ENCODE results near the gene CAST.

Gene CAST

DNA sequence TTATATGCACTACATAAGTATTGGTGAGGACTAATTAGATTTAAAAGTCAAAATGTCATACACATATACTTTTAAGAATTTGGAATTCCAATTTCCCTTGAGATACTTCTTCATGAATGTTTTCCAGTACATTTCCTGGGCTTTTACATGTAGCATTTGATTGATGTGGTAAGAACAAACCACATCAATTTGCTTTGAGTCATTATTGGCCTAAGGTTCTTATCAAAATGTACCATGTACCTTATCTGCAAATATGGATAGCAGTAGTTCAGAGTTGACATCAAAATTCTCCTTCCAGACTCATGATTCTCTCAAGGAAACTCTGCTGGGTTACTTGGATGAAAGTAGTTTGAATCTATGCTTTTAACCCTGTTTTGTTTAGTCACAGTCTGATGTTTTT, 2.5 kb downstream of the CAST start:
- DNase-seq (ENCODE audit: low spot score), result no peak
- FAIRE-seq, result no peak

DNA sequence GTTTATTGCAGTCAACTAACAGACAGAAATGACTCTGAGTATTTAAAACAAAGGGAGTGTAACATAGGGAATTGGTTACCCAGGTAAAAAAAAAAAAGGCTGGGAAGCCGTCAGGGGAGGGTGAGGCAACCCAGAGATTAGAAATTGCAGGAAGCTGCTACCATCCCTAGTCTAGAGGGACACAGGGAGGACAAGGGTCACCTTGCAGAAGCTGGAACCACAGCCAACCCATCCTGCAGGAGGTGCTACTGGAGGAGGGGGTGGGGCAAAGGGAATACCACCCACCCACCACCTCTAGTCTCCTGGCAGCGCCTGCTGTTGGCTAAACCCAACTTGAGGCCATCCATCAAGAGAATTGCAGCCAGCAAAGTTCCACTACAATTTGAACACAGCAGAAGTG, 6.5 kb downstream of the CAST start:
- DNase-seq (ENCODE audit: low spot score) (no peak), FAIRE-seq (no peak)

DNA sequence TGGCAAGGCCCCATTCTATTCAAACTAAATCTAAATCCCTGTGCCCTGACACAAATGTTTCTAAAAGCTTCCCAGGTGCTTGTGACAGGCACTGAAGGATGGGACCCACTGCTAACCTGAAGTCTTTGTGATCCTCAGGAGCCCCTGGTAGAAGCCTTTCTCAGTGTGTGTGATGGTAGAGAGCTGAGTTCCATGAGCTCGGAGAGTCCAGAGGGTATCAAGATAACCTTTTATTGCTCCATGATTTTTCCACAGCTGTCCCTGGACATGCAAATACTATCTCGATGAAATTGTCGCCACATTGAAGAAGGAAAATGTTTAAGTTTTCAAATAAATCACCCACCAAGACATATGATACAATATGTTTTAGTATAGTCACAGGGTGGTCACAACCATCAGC, 7.7 kb downstream of the CAST start:
- no peak for FAIRE-seq
- DNase-seq (ENCODE audit: low spot score), result no peak

DNA sequence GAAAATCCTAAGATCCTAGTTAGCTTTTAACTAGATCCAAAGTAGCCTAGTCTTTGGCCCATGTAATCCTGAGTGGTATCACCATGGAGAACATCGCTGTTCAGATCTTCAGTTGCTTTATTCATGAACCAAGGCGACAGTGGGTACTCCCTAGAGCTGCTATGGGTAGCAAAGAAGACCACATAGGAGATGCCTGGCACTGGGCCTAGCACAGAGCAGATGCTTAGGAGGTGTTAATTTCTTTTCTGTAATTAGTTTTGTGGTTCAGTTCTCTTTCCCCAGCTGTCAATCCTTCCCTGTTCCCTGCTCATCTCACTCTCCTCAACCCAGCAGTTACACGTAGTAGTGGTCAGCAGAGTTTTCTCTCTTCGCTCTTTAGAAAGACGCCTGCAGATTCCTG, 9.3 kb downstream of the CAST start:
- DNase-seq (ENCODE audit: low spot score) (no peak), FAIRE-seq (no peak)

DNA sequence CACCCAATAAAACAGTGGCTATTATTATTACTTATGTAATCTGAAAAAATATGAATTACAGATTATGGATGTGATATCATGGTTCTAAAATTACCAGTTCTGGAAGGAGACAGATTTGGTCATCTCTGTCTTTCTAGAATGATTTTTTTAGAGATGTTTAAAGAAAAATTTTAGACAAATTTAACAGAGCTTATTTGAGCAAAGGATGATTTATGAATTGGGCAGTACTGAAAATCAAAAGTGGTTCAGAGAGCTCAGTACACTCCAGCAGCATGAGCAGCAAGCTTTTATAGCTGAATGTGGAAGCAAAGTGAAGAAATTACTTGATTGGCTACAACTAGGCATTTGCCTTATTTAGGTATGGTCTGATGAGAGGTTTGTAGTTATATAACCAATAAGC, 11.0 kb downstream of the CAST start:
- no peak for FAIRE-seq
- DNase-seq (ENCODE audit: low spot score), result no peak

DNA sequence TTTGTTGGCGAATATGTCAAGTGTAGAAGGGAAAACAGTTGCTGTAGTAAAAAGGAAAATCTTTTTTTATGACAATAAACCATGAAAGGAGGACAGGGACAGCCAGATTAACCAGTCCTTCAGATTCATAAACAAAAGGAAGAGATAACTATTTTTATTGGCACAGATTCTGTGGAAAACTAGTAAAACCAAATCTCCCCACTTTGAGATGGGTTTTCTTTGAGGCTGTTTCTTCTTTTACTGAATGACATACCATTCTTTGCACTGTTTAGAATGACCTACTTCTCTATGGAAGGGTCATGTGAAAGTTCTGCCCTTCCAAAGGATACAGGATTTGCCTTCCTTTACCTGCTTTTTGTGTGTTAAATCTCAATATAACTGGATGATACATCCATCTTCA, 13.7 kb downstream of the CAST start:
- FAIRE-seq, result no peak

DNA sequence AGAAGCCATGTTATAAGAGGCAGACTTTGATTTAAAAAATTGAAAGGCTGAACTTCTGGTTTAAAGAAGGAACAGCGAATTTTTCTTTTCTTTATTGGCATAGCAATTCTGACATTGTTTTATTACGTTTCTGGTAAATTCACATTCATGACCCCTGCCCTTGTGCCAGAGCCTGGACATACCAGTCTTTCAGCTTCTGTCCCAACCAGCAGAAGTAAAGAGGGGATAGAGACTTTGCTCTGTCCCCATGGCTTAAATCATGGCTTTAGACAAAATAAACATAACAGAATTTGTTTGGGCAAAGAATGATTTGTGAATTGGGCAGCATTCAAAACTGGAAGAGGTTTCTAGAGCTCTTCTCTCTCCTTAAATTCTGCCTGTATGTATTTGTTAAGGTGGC, 15.3 kb downstream of the CAST start:
- DNase-seq (ENCODE audit: low spot score) (no peak), FAIRE-seq (no peak)

More for the DNA sequence above, 13.7 kb downstream of the CAST start:
- no peak for DNase-seq (ENCODE audit: low spot score)

DNA sequence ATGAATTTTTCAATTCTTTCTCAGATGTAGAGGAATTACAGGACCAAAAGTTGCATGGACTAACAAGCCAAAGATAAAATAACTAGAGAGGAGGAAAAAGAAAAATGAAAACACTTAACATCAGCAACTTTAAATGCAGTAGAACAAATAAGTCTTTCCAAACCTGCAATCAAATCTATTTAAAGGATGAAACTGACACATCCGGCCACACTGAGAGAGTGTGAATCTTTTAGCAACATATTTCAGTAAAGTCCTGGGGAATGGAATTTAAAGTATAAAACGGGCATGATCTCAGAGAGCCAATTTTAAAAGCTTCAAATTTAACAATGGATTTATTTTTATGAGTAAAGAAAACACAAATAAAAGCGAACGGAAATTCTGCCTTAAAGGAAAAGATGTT, 17.1 kb downstream of the CAST start:
- FAIRE-seq, result no peak
- no peak for DNase-seq (ENCODE audit: low spot score)

DNA sequence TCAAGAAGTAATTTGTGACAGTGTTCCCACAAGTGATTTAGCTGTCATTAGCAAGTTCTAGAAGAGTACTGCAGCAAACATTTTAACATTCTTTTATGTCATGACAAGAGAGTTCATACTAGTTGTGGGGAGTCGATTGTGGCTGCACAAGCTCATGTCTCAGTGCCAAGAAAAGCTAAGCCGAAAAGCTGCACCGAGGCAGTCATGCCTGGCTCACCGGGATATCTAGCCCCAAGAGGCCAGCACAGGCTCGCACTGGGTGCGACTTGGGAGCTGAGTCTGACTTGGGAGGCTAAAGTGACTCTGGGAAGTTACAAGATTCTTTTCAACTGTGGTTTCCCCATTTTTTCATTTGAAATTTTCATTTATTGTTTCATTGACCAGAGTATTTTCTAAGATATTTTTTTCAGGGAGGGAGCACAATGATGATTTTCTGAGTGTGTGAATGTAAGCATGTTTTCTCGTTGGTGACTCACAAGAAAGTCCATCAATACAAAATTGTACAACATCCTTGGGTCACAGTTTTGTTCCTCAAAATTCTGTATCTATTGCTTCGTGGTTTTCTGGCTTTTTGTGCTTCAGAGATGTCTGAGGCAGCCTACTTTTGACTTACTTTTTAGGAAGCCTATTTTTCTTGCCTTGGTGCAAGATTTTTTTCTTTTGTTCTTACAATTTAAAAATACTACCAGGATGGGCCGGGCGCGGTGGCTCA, 18.7 kb downstream of the CAST start:
- FAIRE-seq, result no peak
- no peak for DNase-seq (ENCODE audit: low spot score)

DNA sequence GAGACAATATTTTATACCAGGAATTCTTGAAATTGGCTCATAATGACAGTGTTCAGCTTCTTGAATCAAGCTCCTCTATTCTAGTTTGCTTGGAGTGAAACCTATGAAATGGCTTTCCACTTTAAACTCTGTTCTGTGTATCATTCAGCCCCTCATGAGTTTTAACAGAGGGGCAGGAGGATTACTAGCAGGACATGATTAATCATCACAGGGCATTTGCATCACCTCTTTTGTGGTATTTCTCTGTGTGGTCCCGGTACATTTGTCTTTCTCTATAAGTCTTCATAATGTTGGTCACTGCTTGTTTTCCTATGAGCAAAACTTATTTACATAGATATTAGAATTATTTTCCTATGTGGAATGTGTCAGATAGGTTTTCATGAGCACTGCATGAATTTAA, 21.2 kb downstream of the CAST start:
- FAIRE-seq (no peak), DNase-seq (ENCODE audit: low spot score) (no peak)

DNA sequence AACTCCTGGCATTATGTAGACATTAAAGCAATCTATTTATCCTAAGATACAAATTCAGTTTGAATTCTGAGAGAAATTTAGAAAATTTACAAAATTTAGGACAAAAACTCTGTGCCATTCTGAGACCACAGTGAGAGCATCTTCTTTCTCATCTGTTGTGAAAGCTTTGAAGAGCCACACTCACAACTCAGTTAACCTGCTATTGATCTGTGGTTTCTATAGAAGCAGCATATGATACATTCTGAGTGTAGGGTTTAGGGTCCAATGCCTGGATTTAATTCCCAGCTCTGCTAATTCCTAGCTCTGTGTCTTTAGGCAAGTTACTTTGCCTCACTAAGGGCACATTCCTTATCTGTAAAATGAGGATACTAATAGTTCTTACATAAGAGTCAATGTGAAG, 21.6 kb downstream of the CAST start:
- FAIRE-seq (no peak), DNase-seq (ENCODE audit: low spot score) (no peak)

DNA sequence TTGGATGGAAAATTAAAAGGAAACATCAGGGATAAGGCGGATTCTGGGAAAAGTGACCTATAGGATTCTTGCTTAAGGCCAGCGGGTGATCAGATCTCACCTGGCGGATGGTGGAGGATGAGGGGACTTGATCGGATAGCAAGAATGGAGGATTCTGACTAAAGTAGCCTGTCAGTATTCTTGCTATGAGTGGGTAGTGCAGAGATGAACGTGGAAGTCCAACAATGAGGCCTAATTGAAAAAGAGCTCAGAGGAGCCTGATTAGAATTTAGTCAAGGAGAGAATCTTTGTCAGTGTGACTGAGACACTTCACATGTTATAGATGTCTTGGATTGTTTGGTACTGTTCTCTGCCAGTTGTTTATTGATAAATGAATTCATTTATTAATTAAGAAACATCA, 24.9 kb downstream of the CAST start:
- FAIRE-seq (no peak), DNase-seq (ENCODE audit: low spot score) (no peak)

DNA sequence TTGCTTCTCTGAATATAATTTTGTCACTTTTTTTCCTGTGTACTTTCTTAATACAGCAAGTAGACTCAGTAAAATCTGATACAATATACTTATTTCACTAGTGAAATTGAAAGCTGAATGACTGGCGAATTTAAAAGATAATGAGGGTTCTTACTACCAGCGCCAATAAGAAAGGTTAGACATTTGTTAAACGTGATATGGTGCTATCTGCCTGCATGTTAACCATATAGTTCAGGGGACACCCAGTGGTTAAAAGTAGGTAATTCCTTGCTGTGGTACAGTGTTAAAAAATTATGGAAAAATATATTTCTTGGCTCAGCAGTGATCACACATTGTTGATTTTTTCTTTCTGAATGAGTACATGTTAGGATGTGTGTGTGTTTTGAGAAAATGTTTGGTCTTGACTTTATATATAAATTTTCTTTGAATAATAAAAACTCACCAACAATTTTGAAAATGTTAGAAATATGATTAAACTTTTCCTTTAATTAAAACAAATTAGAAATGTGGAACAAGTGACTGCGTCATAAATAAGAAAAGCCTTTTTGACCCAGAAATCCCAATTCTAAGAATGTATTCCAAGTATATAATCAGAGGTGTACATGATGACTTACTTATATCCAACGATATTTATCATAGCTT, 25.8 kb downstream of the CAST start:
- FAIRE-seq, result peak; percentile 44
- peak; percentile 17 for DNase-seq (ENCODE audit: low spot score)

DNA sequence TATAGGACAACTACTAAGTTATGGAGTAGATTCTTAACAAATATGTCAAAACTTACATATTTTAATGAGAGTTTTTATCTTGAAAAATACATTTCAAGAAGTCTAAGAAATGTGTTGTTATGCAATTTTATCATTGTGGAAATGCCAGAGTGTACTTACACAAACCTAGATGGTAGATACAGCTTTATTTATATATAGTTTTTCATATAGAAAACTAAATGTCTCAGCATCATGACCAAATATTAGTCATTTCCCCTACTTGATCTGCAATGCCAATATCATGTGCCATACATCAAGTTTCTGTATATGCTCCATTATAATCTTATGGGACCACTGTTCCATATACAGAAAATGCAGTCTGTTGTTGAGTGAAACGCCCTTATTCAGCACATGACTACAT, 28.7 kb downstream of the CAST start:
- DNase-seq (ENCODE audit: low spot score) (no peak), FAIRE-seq (no peak)

DNA sequence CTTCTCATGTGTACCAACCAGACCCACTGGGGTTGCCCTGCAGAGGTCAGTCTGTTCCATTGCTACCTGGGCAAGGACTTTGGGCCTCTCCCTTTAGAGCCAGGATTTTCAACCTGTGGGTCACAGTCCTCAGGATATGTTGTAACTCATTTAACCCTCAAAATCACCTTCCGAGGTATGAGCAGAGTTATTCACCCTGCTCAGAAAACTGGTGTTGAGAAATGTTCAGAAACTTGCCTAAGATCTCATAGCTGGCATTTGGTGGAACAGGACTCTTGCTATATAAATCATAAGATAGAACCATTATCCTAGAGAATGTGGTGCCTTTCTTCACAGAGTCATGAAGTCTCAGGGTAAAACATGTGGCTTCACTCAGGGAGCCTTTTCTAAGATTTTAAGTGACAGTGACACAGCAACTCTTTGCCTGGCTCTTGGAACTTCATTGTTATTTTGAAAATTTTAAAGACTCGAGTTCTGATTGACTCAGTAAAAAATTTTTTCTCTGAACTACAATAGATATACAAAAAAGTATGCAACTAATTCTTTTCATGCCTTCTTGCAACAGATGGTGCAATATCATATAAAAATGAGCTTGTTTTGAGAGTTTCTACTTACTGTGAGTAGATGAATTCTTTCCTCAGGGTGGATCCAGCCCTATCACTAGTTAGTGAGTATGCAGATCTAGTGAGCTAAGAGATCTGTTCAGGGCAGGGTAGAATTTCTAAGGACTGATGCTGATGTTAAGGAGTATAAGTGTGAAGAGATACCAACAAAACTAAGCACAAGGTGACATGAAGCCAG, 29.5 kb downstream of the CAST start:
- FAIRE-seq, result no peak
- DNase-seq (ENCODE audit: low spot score), result no peak

DNA sequence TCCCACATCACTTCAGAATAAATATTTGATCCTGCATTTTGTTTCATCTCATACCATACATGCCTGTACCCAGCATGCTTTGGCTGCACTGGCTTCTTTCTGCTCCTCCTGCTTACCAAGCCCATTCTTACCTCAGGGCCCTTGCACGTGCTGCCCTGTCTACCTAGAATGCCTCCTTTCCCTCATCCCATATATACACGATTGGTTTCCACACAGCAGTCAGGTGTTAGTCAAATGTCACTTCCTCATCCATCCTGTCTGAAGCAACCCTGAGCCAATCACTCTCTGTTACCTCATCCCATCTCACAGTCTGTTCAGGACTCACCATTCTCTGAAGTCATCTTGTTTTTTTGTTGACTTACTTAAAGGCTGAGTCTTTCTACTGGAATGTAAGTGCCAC, 30.3 kb downstream of the CAST start:
- DNase-seq (ENCODE audit: low spot score) (no peak), FAIRE-seq (no peak)

DNA sequence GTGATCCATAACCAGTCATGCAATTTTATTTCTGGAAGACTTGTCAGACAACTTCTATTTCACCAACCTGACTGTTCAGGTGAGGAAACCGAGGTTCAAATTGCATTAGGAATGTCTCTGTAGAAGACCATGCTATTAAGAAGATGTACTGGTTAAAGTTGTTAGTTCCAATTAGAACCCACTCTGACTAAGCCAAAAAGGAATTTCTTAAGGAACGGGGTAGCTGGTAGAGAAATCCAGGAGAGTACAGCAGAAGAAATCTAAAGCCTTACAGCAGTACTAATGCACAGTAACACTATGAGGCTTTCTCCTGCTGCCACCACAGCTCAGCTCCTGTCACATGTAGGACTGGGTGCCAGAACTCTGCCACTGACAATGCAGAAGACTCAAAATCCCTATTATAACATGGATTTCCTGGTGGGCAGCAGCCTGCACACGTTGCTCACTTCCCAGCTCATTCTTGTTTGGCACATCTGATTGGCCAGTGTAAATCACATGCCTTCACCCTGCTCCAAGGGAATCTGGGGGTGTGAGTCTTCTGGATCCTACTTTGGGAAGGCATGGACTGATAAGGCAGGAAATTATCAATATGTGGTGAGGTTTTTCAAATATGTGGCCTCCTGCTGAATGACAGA, 37.1 kb downstream of the CAST start:
- no peak for FAIRE-seq

DNA sequence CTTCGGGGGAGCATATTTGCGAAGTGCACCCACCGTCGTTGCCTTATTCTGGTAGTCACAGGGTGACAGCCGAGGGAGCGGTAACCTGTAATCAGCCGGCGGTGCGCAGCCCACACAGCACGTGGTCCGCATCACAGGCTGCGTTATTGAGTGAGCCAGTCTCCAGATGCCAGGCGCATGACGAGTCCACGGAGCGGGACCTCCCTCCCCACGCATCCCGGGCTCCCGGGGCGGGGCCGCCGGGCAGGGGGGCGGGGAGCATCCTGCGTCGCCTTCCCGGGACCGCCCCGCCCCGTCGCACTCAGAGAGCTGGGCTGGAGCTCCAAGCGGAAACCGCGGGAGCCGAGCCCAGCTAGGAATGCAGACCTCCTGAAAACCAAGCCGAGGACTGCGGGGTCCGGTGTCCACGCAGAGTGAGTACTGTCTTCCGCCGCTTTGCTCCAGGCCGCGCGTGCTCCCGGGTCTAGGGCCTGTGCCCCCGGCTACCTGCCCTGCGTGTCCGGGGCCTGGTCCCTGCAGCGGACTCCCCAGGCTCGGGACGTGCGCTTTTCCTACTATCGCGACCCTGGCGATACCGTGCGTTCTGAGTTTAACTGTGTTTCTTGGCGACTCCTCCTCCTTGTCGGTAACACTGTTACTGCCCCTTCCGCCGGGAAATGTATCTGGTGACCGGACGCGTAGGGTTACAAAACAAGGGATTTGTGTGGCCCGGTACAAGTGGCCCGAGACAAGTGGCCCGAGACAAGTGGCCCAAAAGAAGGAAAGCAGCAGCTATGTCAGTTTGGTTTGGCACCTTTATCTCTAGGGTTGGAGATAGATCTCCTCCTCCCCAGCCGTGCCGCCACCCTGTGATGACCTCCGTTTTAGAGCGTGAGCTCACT, 40.6 kb downstream of the CAST start:
- DNase-seq (ENCODE audit: low spot score), result peak; percentile 81
- FAIRE-seq, result no peak

More for the DNA sequence above, 37.1 kb downstream of the CAST start:
- DNase-seq (ENCODE audit: low spot score), result no peak

DNA sequence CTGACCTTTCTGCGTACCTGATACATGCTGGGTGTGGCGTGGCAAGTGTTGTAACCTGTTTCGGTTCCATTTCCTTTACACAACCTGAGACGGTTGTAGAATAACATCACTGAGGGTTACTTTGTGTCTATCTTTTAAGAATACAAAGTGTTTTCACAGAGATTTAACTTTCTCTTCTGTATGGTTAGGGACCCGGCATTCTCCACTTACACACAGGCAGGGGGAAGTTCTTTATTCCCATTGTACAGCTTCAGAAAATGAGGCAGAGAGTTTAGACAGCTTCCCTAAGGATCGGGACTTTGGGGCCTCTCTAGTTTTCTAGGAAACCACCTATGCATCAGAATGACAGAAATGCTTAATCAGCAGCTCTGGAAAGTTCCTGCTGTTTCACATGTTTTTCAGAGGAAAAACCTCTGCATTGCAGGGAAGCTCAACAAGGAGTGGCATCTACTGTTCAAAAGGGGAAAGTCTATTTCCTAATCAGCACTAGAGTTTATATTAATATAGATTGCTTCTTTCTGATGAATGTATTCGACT, 41.3 kb downstream of the CAST start:
- no peak for FAIRE-seq
- DNase-seq (ENCODE audit: low spot score), result no peak

DNA sequence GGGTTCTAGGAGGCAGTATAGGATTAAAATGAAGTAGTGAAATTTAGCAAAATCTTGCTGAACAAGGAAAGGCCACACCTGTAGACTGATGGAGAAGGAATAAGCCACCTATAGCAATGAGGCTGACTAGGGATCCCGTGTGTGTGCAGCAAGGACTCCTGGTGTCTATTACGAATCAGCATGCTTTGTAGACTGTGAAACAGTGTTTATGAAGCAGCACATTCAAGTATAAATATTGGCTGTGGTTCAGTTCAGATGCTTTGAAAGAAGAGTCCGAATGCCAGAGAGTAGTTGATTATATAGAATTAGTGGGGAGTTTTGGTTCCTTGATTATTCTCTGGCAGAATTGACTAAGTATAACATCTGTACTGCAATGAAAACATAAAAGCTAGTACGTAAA, 41.8 kb downstream of the CAST start:
- no peak for DNase-seq (ENCODE audit: low spot score)
- no peak for FAIRE-seq

All from RCC 7860 (cell line).